HUES48 (cell line): ENCODE results near the gene SH3PXD2A.

ENCODE experiments used
- H3K27ac ChIP-seq: one replicate; pipeline ENCODE4 v1.7.0; 2013; ENCODE audit warnings: low read depth, low read length, inconsistent platforms
- H3K27me3 ChIP-seq: 2 replicates; pipeline ENCODE4 v1.6.1; 2013; ENCODE audit warnings: mild to moderate bottlenecking, low read length; ENCODE audit not compliant: control insufficient read depth, insufficient read depth
- H3K36me3 ChIP-seq: 2 replicates; pipeline ENCODE4 v1.6.1; 2013; ENCODE audit warnings: low read length; ENCODE audit not compliant: control insufficient read depth, insufficient read depth
- H3K4me1 ChIP-seq: 2 replicates; pipeline ENCODE4 v1.6.1; 2013; ENCODE audit warnings: mild to moderate bottlenecking, low read length; ENCODE audit not compliant: control insufficient read depth, insufficient read depth
- H3K4me3 ChIP-seq: 2 replicates; pipeline ENCODE4 v1.5.1; 2013; ENCODE audit warnings: mild to moderate bottlenecking, low read depth, low read length
- H3K9ac ChIP-seq: 2 replicates; pipeline ENCODE4 v1.6.1; 2013; ENCODE audit warnings: mild to moderate bottlenecking, low read depth, low read length, moderate library complexity
- H3K9me3 ChIP-seq: 2 replicates; pipeline ENCODE4 v1.6.1; 2013; ENCODE audit warnings: low read length; ENCODE audit not compliant: control insufficient read depth, insufficient read depth

The SH3PXD2A gene

DNA sequence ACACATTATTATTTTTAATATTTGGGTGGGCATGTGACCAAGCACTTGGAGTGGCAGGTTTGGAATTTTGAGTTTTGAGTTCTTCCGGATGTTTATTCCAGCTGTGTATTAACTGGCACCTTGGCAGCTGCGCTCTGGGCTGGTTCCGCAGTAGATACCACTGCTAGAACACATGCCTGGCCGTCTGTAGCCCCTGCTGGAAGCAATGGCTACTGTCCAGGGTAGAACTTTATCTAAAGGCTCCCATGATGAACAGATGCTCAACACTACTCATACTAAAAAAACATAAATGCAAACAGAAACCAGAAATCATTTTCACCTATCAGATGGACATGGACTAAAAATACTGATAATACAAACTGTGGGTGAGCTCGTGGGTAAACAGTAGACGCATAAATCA lies 19.4 kb upstream of the SH3PXD2A start:
- H3K9ac ChIP-seq: no peak overlapping the region
- no peaks in the 10 kb centered on the region for H3K27me3 ChIP-seq
- no peaks in the 10 kb centered on the region for H3K9me3 ChIP-seq
- H3K4me3 ChIP-seq: no peak overlapping the region
- H3K27ac ChIP-seq: no peak overlapping the region
- H3K36me3 ChIP-seq: no peaks in the 10 kb centered on the region
- H3K4me1 ChIP-seq: peaks cover 10% of the 10 kb centered on the region

- Histone ChIP-seq H3K36me3 (no peaks in the 10 kb centered on the region), H3K4me1 (peaks cover 10% of the 10 kb centered on the region), H3K27me3 (no peaks in the 10 kb centered on the region), H3K9ac (no peak overlapping the region), H3K9me3 (no peaks in the 10 kb centered on the region), H3K27ac (no peak overlapping the region), H3K4me3 (no peak overlapping the region)
Observed at GRCh38 chr10:103872137-103872931, 17.0 kb upstream of the SH3PXD2A start.

- Histone ChIP-seq H3K27me3 (no peaks in the 10 kb centered on the region), H3K4me1 (peaks cover 10% of the 10 kb centered on the region), H3K36me3 (no peaks in the 10 kb centered on the region), H3K9me3 (peaks cover 2% of the 10 kb centered on the region; the same call in 1 of the 2 replicates), H3K9ac (no peak overlapping the region), H3K4me3 (no peak overlapping the region), H3K27ac (no peak overlapping the region)
Observed at GRCh38 chr10:103871006-103871405, 15.6 kb upstream of the SH3PXD2A start.

DNA sequence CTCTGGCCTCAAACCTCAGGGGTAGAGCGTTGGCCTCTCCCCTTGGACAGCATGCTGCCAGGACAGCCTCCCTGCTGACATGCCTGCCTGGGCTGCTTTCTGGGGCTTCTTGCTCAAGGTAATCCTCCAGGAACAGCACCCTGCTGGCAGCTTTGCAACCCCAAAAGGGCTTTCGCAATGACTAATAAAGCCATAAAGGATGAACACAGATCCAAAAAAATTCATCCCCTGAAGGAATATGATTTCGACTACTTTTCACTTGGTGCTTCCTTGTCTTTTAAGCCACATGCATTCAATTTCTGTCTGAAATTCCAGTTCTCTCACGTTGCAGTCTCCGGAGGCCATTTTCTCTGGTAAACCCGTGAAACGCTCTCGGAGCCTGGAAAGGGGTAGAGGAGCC lies 15.1 kb upstream of the SH3PXD2A start:
- H3K36me3 ChIP-seq: no peaks in the 10 kb centered on the region
- no peaks in the 10 kb centered on the region for H3K27me3 ChIP-seq
- no peak overlapping the region for H3K9ac ChIP-seq
- H3K27ac ChIP-seq: no peak overlapping the region
- peaks cover 5% of the 10 kb centered on the region; the same call in 1 of the 2 replicates for H3K9me3 ChIP-seq
- peaks cover 10% of the 10 kb centered on the region for H3K4me1 ChIP-seq
- H3K4me3 ChIP-seq: no peak overlapping the region

- Histone ChIP-seq H3K9ac (no peak overlapping the region), H3K27ac (no peak overlapping the region), H3K4me1 (peaks cover 10% of the 10 kb centered on the region), H3K4me3 (no peak overlapping the region), H3K9me3 (peaks cover 8% of the 10 kb centered on the region; the same call in 1 of the 2 replicates), H3K27me3 (no peaks in the 10 kb centered on the region), H3K36me3 (no peaks in the 10 kb centered on the region)
Observed at GRCh38 chr10:103869336-103869735, 14.0 kb upstream of the SH3PXD2A start.

DNA sequence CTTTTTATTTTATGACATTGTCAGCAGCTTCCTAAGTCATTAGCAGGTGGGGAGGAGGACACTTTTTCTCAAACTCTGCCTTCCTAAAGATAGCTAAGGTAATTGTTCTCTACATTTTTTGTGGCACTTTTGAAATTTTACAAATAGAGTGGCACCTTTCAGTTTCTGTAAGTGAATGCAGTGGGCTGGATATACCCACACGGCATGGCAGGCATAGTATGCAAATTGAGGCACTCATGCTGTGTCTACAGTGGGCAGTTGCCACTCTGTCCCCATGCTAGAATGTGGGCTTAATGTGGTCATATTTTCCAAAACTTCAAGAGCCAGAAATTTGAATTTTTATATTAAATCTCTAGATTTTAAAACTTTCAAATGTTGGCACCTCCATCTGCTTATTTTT lies 12.8 kb upstream of the SH3PXD2A start:
- H3K4me1 ChIP-seq: peaks cover 10% of the 10 kb centered on the region
- no peak overlapping the region for H3K4me3 ChIP-seq
- H3K27me3 ChIP-seq: no peaks in the 10 kb centered on the region
- H3K9me3 ChIP-seq: peaks cover 8% of the 10 kb centered on the region; the same call in 1 of the 2 replicates
- H3K9ac ChIP-seq: no peak overlapping the region
- no peak overlapping the region for H3K27ac ChIP-seq
- H3K36me3 ChIP-seq: no peaks in the 10 kb centered on the region

DNA sequence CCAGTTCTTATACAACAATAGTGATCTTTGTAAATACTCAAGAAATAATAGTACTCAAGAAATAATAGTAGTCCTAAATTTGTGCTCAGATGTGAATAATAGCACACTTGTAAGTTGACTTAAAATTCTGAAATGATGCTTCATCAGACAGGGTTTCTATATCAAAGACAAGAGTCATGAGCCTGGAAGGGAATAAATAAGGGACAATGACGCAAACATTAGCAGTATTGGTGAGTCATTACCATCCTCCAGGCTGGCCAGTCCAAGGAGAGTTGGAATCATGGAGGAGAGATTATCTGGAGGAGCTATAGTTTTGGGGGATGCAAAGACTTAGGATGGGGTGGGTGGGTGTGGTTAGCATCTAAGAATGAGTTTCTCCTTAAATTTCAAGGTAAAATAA lies 6.1 kb upstream of the SH3PXD2A start:
- Histone ChIP-seq H3K36me3 (no peaks in the 10 kb centered on the region), H3K4me3 (no peak overlapping the region), H3K27ac (no peak overlapping the region), H3K9me3 (peaks cover 8% of the 10 kb centered on the region; the same call in 1 of the 2 replicates), H3K4me1 (no peaks in the 10 kb centered on the region), H3K9ac (no peak overlapping the region), H3K27me3 (peaks cover 13% of the 10 kb centered on the region)

- H3K27ac ChIP-seq: no peak overlapping the region
Observed at GRCh38 chr10:103859161-103860086, 4.0 kb upstream of the SH3PXD2A start.

GRCh38 chr10:103858360-103858759 lies 3.0 kb upstream of the SH3PXD2A start:
- H3K9ac ChIP-seq: no peak overlapping the region
- no peaks in the 10 kb centered on the region for H3K9me3 ChIP-seq
- no peaks in the 10 kb centered on the region for H3K36me3 ChIP-seq
- peaks cover 10% of the 10 kb centered on the region for H3K4me1 ChIP-seq
- H3K27ac ChIP-seq: no peak overlapping the region
- H3K27me3 ChIP-seq: peaks cover 38% of the 10 kb centered on the region
- H3K4me3 ChIP-seq: no peak overlapping the region

More at GRCh38 chr10:103859161-103860086, 4.0 kb upstream of the SH3PXD2A start:
- Histone ChIP-seq H3K4me1 (peaks cover 4% of the 10 kb centered on the region), H3K9ac (no peak overlapping the region), H3K9me3 (no peaks in the 10 kb centered on the region), H3K27me3 (peaks cover 27% of the 10 kb centered on the region), H3K4me3 (no peak overlapping the region), H3K36me3 (no peaks in the 10 kb centered on the region)

GRCh38 chr10:103856797-103857170 lies 1.4 kb upstream of the SH3PXD2A start:
- Histone ChIP-seq H3K4me3 (no peak overlapping the region), H3K27me3 (peaks cover 45% of the 10 kb centered on the region), H3K27ac (no peak overlapping the region), H3K4me1 (peaks cover 10% of the 10 kb centered on the region), H3K36me3 (no peaks in the 10 kb centered on the region), H3K9me3 (no peaks in the 10 kb centered on the region), H3K9ac (no peak overlapping the region)
